ENCODE measurements around the gene WWTR1. TPM values are rescaled to one million over a fixed set of nuclear protein-coding genes. Genes with fewer than 3 reads are reported as not detected.

The WWTR1 gene
- polyA plus RNA-seq, 1 donor (not counting 4 experiments of a cell fraction or from before 2014, with no cell fraction given), result 77.3 TPM

GRCh38 chr3:149535333-149535685, 122.5 kb downstream of the WWTR1 start:
- Histone ChIP-seq H3K9ac (ENCODE audit: control insufficient read depth, extremely low read depth, insufficient read depth, low read length) (no peak overlapping the region), H3K9me3 (ENCODE audit: control insufficient read depth, low read depth, low read length) (no peaks in the 10 kb centered on the region), H3K4me1 (ENCODE audit: control insufficient read depth, extremely low read depth, insufficient read depth, low read length) (peaks cover 7% of the 10 kb centered on the region), H3K36me3 (ENCODE audit: control insufficient read depth in 2 of 2, extremely low read depth in 1 of 2, insufficient read depth in 2 of 2, low read length in 2 of 2) (peaks cover 3 to 13% of the 10 kb centered on the region in 2 experiments), H3K4me2 (ENCODE audit: control insufficient read depth, extremely low read depth, insufficient read depth, low read depth, low read length) (peak overlapping the region; percentile 34), H4K20me1 (ENCODE audit: control insufficient read depth, extremely low read depth, insufficient read depth, low read length) (no peaks in the 10 kb centered on the region), H3K27ac (ENCODE audit: control insufficient read depth, insufficient read depth, low read length) (no peak overlapping the region), H3K4me3 (ENCODE audit: control insufficient read depth in 2 of 3, extremely low read depth in 1 of 3, insufficient read depth in 2 of 3, low read depth in 1 of 3, low read length in 3 of 3) (no peak overlapping the region), H2AFZ (ENCODE audit: control insufficient read depth, low read length) (no peak overlapping the region), H3K9me1 (ENCODE audit: control insufficient read depth, extremely low read depth, insufficient read depth, low read length) (no peaks in the 10 kb centered on the region), H3K27me3 (ENCODE audit: control insufficient read depth, extremely low read depth, insufficient read depth, low read length) (no peaks in the 10 kb centered on the region), H3K79me2 (ENCODE audit: control insufficient read depth, insufficient read depth, low read length) (peaks cover 31% of the 10 kb centered on the region)
- TF ChIP-seq CTCF (optimal IDR thresholded peaks at IDR 0.05 in 1 of 3, IDR thresholded peaks at IDR 0.05 in 1 of 3, conservative IDR thresholded peaks at IDR 0.05 in 1 of 3; ENCODE audit: extremely low read depth in 1 of 3, insufficient read depth in 2 of 3, low read length in 3 of 3) (no peak), EZH2 (IDR thresholded peaks at IDR 0.05; ENCODE audit: low read length) (no peak)
- no peak for DNase-seq (ENCODE audit: low read depth, low spot score)
- no peak for FAIRE-seq
- dilution Hi-C loops (cut with MboI; ENCODE audit: extremely low pct_ligation_motif_present, low sequenced_read_pairs), result no loop called here

GRCh38 chr3:149534671-149535332, 123.0 kb downstream of the WWTR1 start:
- Histone ChIP-seq H3K9me3 (ENCODE audit: control insufficient read depth, low read depth, low read length) (no peaks in the 10 kb centered on the region), H3K36me3 (ENCODE audit: control insufficient read depth in 2 of 2, extremely low read depth in 1 of 2, insufficient read depth in 2 of 2, low read length in 2 of 2) (peaks cover 3 to 13% of the 10 kb centered on the region in 2 experiments), H3K9ac (ENCODE audit: control insufficient read depth, extremely low read depth, insufficient read depth, low read length) (no peak overlapping the region), H3K9me1 (ENCODE audit: control insufficient read depth, extremely low read depth, insufficient read depth, low read length) (no peaks in the 10 kb centered on the region), H2AFZ (ENCODE audit: control insufficient read depth, low read length) (no peak overlapping the region), H3K27me3 (ENCODE audit: control insufficient read depth, extremely low read depth, insufficient read depth, low read length) (no peaks in the 10 kb centered on the region), H3K27ac (ENCODE audit: control insufficient read depth, insufficient read depth, low read length) (no peak overlapping the region), H3K4me2 (ENCODE audit: control insufficient read depth, extremely low read depth, insufficient read depth, low read depth, low read length) (no peak overlapping the region), H3K4me1 (ENCODE audit: control insufficient read depth, extremely low read depth, insufficient read depth, low read length) (peaks cover 5% of the 10 kb centered on the region), H4K20me1 (ENCODE audit: control insufficient read depth, extremely low read depth, insufficient read depth, low read length) (no peaks in the 10 kb centered on the region), H3K4me3 (ENCODE audit: control insufficient read depth in 2 of 3, extremely low read depth in 1 of 3, insufficient read depth in 2 of 3, low read depth in 1 of 3, low read length in 3 of 3) (no peak overlapping the region), H3K79me2 (ENCODE audit: control insufficient read depth, insufficient read depth, low read length) (peaks cover 30% of the 10 kb centered on the region)
- no peak for TF ChIP-seq CTCF (optimal IDR thresholded peaks at IDR 0.05 in 1 of 3, IDR thresholded peaks at IDR 0.05 in 1 of 3, conservative IDR thresholded peaks at IDR 0.05 in 1 of 3; ENCODE audit: extremely low read depth in 1 of 3, insufficient read depth in 2 of 3, low read length in 3 of 3)
- TF ChIP-seq EZH2 (IDR thresholded peaks at IDR 0.05; ENCODE audit: low read length), result no peak
- DNase-seq (ENCODE audit: low read depth, low spot score) (no peak), FAIRE-seq (no peak)
- dilution Hi-C loops (cut with MboI; ENCODE audit: extremely low pct_ligation_motif_present, low sequenced_read_pairs), result no loop called here
